ENCODE results near the gene STEAP2.

DNA sequence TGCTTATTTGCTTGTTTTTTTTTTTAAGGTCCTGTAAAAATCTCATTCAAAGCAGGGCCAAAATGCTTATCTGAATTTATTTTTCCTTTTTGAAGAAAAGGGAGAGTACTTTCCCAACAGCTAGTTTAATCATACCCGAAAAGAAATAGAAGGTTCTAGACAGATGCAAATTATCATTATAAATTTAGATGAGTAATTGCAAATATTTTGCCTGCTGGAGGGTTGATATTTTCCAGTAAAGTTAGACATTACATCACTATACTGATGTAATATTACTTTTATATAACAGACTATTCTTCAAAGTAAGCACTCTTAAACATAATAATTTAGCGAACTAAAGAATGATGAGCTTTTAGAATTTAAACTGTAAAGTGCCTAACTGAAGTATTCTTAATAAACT is 19.3 kb downstream of the STEAP2 start:
- no peak for TF ChIP-seq CTCF (IDR thresholded peaks at IDR 0.05 in 4 of 5, conservative IDR thresholded peaks at IDR 0.05 in 1 of 5)
- no peak for TF ChIP-seq POLR2A (IDR thresholded peaks at IDR 0.05)
